ENCODE results near the gene NUP214.
"Not testable (repeated sequence)": the region's sequence is repeated elsewhere in the genome, so short reads cannot be mapped to it uniquely, and the experiment has no call there.

The NUP214 gene

GRCh38 chr9:131203431-131204218 is 78.2 kb downstream of the NUP214 start:
- peak; percentile 32 for DNase-seq

DNA sequence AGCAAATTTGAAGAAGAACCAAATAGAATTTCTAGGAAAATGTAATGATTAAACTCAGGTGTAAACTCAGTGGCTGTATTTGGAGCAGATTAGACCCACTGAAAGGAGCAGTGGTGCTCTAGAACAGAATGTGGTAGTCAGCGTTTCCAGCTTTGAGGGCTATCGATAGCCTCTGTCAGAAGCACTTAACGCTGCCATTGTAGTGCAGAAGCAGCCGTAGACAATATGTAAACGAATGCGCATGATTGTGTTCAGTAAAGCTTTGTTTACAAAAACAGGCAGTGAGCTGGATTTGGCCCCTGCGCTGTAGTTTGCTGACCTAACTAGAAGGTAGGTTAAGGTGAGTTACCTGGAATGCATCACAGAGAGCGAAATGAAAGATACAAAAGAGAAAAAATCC is 78.9 kb downstream of the NUP214 start:
- no peak for DNase-seq

GRCh38 chr9:131206495-131206894 is 81.1 kb downstream of the NUP214 start:
- DNase-seq: no peak

GRCh38 chr9:131211920-131212319 is 86.5 kb downstream of the NUP214 start:
- DNase-seq: not testable (repeated sequence)

DNA sequence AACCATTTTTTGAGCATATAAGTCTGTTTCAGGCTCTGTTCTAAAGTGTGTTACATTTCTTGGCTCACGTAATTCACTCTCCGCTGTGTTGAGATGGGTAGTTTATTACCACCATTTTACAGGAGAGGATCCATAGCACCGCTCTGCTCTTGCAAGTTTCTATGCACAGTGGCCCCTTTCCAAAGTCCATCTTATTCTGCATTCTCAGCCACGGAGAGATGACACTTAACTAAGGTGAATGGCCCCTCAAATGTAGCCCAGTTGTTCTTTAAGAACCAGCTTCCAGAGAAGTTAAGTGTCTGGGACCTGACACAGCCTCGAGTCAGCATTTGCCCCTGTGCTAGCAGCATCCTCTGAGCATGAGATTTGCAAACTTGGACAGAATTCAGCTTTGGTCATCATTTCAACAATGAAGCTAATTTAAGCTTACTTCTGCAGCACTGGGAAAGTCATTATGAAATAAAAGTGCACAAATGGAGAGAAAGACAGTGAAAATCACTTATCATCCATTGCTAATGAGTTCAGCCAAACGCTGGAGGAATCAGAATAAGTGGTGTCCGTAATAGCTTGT is 89.0 kb downstream of the NUP214 start:
- no peak for DNase-seq

DNA sequence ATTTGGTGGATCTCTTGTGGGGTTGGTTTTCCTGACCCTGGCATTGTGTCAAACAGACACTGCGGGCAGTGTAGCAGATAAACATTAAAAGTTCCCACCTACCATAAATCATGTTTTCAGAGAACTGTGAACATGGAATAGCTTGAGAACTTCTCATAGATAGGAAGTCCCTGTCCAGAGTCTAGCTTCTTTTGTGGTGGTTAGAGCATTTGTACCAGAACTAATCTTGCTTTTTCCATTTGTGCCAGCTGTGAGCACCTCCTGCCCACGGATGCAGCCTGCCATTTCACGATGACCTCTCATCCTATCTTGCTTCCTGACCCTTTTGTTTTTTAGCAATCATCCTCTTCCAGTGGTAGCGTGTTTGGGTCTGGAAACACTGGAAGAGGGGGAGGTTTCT is 89.5 kb downstream of the NUP214 start:
- no peak for DNase-seq

GRCh38 chr9:131216806-131217205 is 91.4 kb downstream of the NUP214 start:
- no peak for DNase-seq

- no peak for DNase-seq
Observed at GRCh38 chr9:131217331-131218031, 92.1 kb downstream of the NUP214 start.

DNA sequence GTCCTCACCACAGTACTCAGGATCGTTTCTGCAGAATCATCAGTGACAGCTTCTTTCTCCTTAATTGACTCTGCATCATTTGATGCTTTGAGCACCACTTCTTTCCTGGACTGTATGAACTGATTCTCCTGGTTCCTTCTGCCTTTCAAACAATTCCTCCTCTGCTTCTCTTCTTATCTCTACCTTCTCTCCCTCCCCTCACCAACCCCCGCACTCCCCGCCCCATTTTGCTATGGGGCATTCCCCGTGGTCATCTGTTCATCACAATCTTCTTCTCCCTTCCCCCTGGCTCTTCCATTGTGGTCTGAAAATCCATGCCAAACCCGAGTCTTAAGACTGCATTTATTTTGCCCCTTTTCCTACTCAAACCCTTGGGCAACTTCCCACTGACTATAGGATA is 93.0 kb downstream of the NUP214 start:
- DNase-seq: no peak

DNA sequence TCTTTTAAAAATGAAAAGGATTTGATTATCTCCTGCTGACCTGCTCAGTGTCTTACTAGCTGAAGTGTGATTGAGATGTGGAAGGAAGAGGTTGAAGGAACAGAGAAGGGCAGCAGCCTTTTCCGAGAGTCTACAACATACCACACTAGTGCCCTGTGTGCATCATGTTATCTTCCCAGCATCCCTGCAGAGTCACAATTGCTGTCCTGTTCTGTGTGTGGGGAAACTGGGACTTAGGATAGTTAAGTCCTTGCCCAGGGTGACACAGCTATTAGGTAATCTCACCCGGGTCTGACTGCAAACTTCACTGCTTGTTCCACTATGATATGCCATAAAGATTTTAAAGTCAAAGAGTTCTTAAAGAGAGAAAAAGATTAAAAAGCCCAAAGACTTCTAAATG is 95.1 kb downstream of the NUP214 start:
- DNase-seq: no peak

DNA sequence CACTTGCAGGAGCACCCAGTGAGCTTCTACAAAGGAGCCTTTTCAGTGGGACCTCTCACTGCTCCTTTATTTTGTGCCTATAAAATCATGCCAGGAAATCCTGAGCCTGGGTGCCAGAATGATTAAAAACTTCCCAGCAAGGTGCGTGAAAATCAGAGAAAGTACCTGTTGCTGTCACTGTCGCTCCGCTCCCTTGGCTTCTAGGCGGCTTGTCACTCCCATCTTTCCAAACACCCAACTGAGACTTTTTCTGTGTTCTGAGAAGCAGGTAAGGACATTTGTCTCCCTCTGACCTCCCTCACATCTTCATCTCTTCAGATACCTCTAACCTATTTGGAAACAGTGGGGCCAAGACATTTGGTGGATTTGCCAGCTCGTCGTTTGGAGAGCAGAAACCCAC is 97.1 kb downstream of the NUP214 start:
- DNase-seq: no peak

GRCh38 chr9:131226226-131226625 is 100.8 kb downstream of the NUP214 start:
- no peak for DNase-seq

DNA sequence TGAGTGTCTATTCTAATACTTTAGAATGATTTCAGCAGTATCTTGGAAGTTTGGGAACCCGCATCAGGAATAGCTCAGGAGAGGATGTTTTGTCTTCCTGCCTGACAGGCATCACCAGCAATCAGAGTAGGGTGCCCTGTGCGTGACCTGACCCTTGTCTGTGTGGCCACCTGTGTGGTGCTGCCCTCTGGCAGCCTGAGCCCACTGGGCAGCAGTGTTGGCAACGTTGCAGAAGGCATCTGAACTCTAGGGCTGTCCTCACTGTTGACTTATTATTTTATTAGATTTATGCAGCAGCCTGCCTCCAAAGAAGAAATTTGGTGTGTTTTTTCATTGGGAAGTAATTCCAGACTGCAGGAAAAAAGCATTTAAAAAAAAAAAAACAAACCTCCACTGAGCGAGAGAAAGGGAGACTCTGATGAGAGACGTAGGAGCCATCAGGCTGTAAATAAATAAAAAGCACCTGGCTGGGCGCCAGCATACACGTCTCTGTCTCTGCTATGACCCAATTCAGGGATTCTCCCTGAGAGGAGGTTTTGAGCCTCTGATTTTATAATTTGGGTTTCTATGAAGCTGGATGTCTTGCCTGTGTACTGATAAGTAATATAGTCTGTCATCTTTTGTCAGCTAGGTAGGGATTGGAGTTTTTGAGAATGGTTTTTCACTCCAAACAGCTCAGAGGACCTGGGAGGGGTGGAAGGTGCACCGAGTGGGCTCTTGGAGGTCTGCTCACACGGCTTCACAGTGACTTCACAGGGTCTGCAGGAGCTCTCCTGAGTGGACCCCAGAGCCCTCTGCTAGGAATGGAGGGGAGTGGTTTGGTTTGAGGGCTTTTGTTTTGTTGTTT is 101.9 kb downstream of the NUP214 start:
- no peak for DNase-seq

GRCh38 chr9:131227959-131228460 is 102.6 kb downstream of the NUP214 start:
- DNase-seq: no peak

GRCh38 chr9:131228988-131229387 is 103.6 kb downstream of the NUP214 start:
- DNase-seq: peak; percentile 49

GRCh38 chr9:131233556-131233955 is 108.2 kb downstream of the NUP214 start:
- DNase-seq: no peak

DNA sequence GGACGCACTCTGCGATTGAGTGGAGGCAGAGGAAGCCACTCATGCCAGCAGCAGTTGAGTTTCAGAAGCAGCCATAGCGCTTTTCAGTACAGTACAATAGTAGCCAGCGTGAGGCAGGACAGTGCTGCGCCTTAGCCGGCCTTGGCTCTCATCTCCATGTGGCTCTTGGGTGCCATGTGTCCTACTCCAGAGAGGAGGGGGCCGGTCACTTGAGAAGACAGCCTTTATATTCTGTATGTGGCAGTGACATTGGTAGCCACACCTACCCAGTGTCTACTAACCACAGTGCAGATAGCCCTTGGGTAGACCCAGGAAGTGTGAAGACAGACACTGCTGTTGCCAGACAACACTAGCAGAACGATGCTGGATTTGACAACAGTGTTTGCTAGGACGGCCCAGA is 108.6 kb downstream of the NUP214 start:
- DNase-seq: no peak

GRCh38 chr9:131234799-131235479 is 109.6 kb downstream of the NUP214 start:
- DNase-seq: no peak

DNA sequence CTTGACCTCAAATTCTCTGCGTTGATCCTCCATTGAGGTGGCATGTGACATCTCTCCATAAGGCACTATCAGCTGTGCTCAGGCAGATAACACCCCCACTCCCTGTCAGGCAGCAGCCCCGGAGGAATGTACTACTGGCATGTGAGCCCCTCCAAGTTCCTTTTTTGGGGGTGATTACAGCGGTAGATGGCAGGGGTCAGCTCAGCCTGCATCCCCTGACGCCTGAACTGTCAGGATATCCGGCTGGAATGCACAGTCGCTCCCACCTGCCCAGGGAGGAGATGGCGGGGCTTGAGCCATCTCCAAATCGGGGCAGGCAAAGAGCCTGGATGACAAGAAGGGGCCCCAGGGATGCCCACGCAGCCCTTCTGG is 110.1 kb downstream of the NUP214 start:
- DNase-seq: peak; percentile 53

DNA sequence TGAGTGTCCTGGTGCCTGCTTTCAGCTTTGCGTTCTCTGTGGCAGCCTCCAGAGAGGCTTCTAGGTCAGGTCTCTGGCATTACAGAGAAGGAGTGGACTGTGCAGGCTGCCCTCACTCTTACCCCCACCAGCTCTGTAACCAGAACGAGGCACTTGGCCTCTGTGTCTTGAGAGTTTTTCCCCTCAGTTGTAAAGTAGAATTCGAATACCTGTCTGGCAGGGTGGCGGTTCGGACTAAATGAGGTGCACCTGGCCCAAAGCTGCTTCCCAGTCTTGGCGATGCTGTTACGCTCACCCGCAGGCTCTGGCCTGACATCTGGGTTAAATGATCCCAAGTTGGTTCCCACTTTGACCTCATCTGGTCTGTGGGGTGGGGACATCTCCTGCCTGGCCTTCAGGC is 110.8 kb downstream of the NUP214 start:
- no peak for DNase-seq

GRCh38 chr9:131236761-131237160 is 111.4 kb downstream of the NUP214 start:
- no peak for DNase-seq

DNA sequence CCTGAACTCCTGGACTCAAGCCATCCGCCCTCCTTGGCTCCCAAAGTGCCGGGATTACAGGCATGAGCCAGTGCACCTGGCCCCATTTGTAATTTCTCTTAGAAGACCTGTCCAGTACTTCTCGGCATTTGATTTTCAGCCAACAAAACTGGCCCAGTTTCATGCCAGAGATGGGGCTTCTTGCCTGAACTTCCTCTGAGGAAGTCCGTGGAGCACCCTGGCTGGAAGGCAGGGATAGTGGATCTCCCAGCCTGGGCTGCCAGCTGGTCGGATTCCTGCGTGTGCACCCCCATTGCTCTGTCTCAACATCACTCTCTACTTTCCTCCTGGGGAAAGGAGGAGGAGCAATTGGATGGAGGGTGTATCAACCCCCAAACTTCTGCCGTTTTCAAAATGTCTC is 111.9 kb downstream of the NUP214 start:
- peak; percentile 16 for DNase-seq
